Measurements from ENCODE around the gene ARIH2.

GRCh38 chr3:48894516-48894915 is 24.1 kb upstream of the ARIH2 start:
- TF ChIP-seq, protein P1, sequence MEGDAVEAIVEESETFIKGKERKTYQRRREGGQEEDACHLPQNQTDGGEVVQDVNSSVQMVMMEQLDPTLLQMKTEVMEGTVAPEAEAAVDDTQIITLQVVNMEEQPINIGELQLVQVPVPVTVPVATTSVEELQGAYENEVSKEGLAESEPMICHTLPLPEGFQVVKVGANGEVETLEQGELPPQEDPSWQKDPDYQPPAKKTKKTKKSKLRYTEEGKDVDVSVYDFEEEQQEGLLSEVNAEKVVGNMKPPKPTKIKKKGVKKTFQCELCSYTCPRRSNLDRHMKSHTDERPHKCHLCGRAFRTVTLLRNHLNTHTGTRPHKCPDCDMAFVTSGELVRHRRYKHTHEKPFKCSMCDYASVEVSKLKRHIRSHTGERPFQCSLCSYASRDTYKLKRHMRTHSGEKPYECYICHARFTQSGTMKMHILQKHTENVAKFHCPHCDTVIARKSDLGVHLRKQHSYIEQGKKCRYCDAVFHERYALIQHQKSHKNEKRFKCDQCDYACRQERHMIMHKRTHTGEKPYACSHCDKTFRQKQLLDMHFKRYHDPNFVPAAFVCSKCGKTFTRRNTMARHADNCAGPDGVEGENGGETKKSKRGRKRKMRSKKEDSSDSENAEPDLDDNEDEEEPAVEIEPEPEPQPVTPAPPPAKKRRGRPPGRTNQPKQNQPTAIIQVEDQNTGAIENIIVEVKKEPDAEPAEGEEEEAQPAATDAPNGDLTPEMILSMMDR (IDR thresholded peaks at IDR 0.05; ENCODE audit: poor library complexity, severe bottlenecking): no peak
- TF ChIP-seq EP300 (conservative IDR thresholded peaks at IDR 0.05; ENCODE audit: poor library complexity, severe bottlenecking) (no peak), EZH2 (IDR thresholded peaks at IDR 0.05; ENCODE audit: borderline replicate concordance, insufficient read depth, low read length, poor library complexity, severe bottlenecking) (no peak), POLR2AphosphoS5 (IDR thresholded peaks at IDR 0.05) (no peak), TAF1 (IDR thresholded peaks at IDR 0.05; ENCODE audit: low read depth) (no peak)
- TF ChIP-seq, protein P2, sequence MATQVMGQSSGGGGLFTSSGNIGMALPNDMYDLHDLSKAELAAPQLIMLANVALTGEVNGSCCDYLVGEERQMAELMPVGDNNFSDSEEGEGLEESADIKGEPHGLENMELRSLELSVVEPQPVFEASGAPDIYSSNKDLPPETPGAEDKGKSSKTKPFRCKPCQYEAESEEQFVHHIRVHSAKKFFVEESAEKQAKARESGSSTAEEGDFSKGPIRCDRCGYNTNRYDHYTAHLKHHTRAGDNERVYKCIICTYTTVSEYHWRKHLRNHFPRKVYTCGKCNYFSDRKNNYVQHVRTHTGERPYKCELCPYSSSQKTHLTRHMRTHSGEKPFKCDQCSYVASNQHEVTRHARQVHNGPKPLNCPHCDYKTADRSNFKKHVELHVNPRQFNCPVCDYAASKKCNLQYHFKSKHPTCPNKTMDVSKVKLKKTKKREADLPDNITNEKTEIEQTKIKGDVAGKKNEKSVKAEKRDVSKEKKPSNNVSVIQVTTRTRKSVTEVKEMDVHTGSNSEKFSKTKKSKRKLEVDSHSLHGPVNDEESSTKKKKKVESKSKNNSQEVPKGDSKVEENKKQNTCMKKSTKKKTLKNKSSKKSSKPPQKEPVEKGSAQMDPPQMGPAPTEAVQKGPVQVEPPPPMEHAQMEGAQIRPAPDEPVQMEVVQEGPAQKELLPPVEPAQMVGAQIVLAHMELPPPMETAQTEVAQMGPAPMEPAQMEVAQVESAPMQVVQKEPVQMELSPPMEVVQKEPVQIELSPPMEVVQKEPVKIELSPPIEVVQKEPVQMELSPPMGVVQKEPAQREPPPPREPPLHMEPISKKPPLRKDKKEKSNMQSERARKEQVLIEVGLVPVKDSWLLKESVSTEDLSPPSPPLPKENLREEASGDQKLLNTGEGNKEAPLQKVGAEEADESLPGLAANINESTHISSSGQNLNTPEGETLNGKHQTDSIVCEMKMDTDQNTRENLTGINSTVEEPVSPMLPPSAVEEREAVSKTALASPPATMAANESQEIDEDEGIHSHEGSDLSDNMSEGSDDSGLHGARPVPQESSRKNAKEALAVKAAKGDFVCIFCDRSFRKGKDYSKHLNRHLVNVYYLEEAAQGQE (IDR thresholded peaks at IDR 0.05; ENCODE audit: borderline replicate concordance): no peak
